ENCODE data around the gene ZDHHC13. TPM values are rescaled to one million over a fixed set of nuclear protein-coding genes. Genes with fewer than 3 reads are reported as not detected.

The ZDHHC13 gene
- total RNA-seq, 1 donor from 2014 or later, result 10.6 TPM

- H3K4me3 ChIP-seq (ENCODE audit: insufficient read depth, low read depth, low read length), result no peak overlapping the region
- H3K36me3 ChIP-seq (ENCODE audit: insufficient read depth, low read length), result no peaks in the 10 kb centered on the region
- H3K4me1 ChIP-seq (ENCODE audit: insufficient read depth, low read length), result no peaks in the 10 kb centered on the region
- H3K9me3 ChIP-seq (ENCODE audit: insufficient read depth, low read depth, low read length), result no peaks in the 10 kb centered on the region
- H3K4me2 ChIP-seq (ENCODE audit: low read length), result no peak overlapping the region
- H3K27me3 ChIP-seq (ENCODE audit: insufficient read depth, low read length), result no peaks in the 10 kb centered on the region
- Mint-ChIP-seq H3K9me3 (ENCODE audit: unreplicated experiment) (no peaks in the 10 kb centered on the region), H3K27me3 (ENCODE audit: low read depth, unreplicated experiment) (no peaks in the 10 kb centered on the region), H3K36me3 (ENCODE audit: low read depth, unreplicated experiment) (no peaks in the 10 kb centered on the region), H3K4me1 (ENCODE audit: low read depth, unreplicated experiment) (no peaks in the 10 kb centered on the region), H3K27ac (ENCODE audit: unreplicated experiment) (no peak overlapping the region), H3K4me3 (ENCODE audit: unreplicated experiment) (no peak overlapping the region)
- no peaks in the 10 kb centered on the region for H4K20me1 ChIP-seq (ENCODE audit: insufficient read depth, low read length)
- FAIRE-seq (no peak), DNase-seq (ENCODE audit: low read depth) (no peak)
- H3K79me2 ChIP-seq (ENCODE audit: insufficient read depth, low read length), result no peaks in the 10 kb centered on the region
- no peak for TF ChIP-seq CTCF (IDR thresholded peaks at IDR 0.05; ENCODE audit: insufficient read depth, low read depth, low read length)
- TF ChIP-seq EZH2 (IDR thresholded peaks at IDR 0.05; ENCODE audit: insufficient read depth, low read length), result no peak
- H2AFZ ChIP-seq (ENCODE audit: low read depth, low read length), result no peak overlapping the region
- H3K9ac ChIP-seq (ENCODE audit: low read length), result no peak overlapping the region
- H3K27ac ChIP-seq (ENCODE audit: low read depth, low read length), result no peak overlapping the region
These were observed 44.7 kb downstream of the ZDHHC13 start for GRCh38 chr11:19161651-19162050.

GRCh38 chr11:19162951-19163505 lies 46.1 kb downstream of the ZDHHC13 start:
- no peaks in the 10 kb centered on the region for H3K4me1 ChIP-seq (ENCODE audit: insufficient read depth, low read length)
- H3K4me3 Mint-ChIP-seq (ENCODE audit: unreplicated experiment), result no peak overlapping the region
- no peaks in the 10 kb centered on the region for H3K36me3 Mint-ChIP-seq (ENCODE audit: low read depth, unreplicated experiment)
- H3K27ac Mint-ChIP-seq (ENCODE audit: unreplicated experiment), result no peak overlapping the region
- H3K79me2 ChIP-seq (ENCODE audit: insufficient read depth, low read length), result no peaks in the 10 kb centered on the region
- no peak overlapping the region for H3K4me2 ChIP-seq (ENCODE audit: low read length)
- no peak for FAIRE-seq
- no peaks in the 10 kb centered on the region for H3K27me3 Mint-ChIP-seq (ENCODE audit: low read depth, unreplicated experiment)
- TF ChIP-seq CTCF (IDR thresholded peaks at IDR 0.05; ENCODE audit: insufficient read depth, low read depth, low read length), result no peak
- no peak for TF ChIP-seq EZH2 (IDR thresholded peaks at IDR 0.05; ENCODE audit: insufficient read depth, low read length)
- H4K20me1 ChIP-seq (ENCODE audit: insufficient read depth, low read length), result no peaks in the 10 kb centered on the region
- no peak for DNase-seq (ENCODE audit: low read depth)
- H3K27me3 ChIP-seq (ENCODE audit: insufficient read depth, low read length), result no peaks in the 10 kb centered on the region
- no peak overlapping the region for H3K27ac ChIP-seq (ENCODE audit: low read depth, low read length)
- H3K36me3 ChIP-seq (ENCODE audit: insufficient read depth, low read length), result no peaks in the 10 kb centered on the region
- no peak overlapping the region for H3K9ac ChIP-seq (ENCODE audit: low read length)
- H3K4me3 ChIP-seq (ENCODE audit: insufficient read depth, low read depth, low read length), result no peak overlapping the region
- H3K9me3 ChIP-seq (ENCODE audit: insufficient read depth, low read depth, low read length), result no peaks in the 10 kb centered on the region
- no peaks in the 10 kb centered on the region for H3K9me3 Mint-ChIP-seq (ENCODE audit: unreplicated experiment)
- no peak overlapping the region for H2AFZ ChIP-seq (ENCODE audit: low read depth, low read length)
- no peaks in the 10 kb centered on the region for H3K4me1 Mint-ChIP-seq (ENCODE audit: low read depth, unreplicated experiment)

GRCh38 chr11:19163617-19164016 lies 46.6 kb downstream of the ZDHHC13 start:
- H3K4me3 ChIP-seq (ENCODE audit: insufficient read depth, low read depth, low read length), result no peak overlapping the region
- no peaks in the 10 kb centered on the region for H3K27me3 ChIP-seq (ENCODE audit: insufficient read depth, low read length)
- H3K4me1 ChIP-seq (ENCODE audit: insufficient read depth, low read length), result no peaks in the 10 kb centered on the region
- H3K79me2 ChIP-seq (ENCODE audit: insufficient read depth, low read length), result no peaks in the 10 kb centered on the region
- H3K4me2 ChIP-seq (ENCODE audit: low read length), result no peak overlapping the region
- H3K4me3 Mint-ChIP-seq (ENCODE audit: unreplicated experiment), result no peak overlapping the region
- TF ChIP-seq CTCF (IDR thresholded peaks at IDR 0.05; ENCODE audit: insufficient read depth, low read depth, low read length) (no peak), EZH2 (IDR thresholded peaks at IDR 0.05; ENCODE audit: insufficient read depth, low read length) (no peak)
- no peaks in the 10 kb centered on the region for H3K9me3 ChIP-seq (ENCODE audit: insufficient read depth, low read depth, low read length)
- no peak for DNase-seq (ENCODE audit: low read depth)
- H3K27ac ChIP-seq (ENCODE audit: low read depth, low read length), result no peak overlapping the region
- no peak overlapping the region for H3K9ac ChIP-seq (ENCODE audit: low read length)
- H3K27me3 Mint-ChIP-seq (ENCODE audit: low read depth, unreplicated experiment), result no peaks in the 10 kb centered on the region
- H3K36me3 Mint-ChIP-seq (ENCODE audit: low read depth, unreplicated experiment), result no peaks in the 10 kb centered on the region
- H3K36me3 ChIP-seq (ENCODE audit: insufficient read depth, low read length), result peaks cover under 1% of the 10 kb centered on the region
- H4K20me1 ChIP-seq (ENCODE audit: insufficient read depth, low read length), result no peaks in the 10 kb centered on the region
- H3K27ac Mint-ChIP-seq (ENCODE audit: unreplicated experiment), result no peak overlapping the region
- no peak overlapping the region for H2AFZ ChIP-seq (ENCODE audit: low read depth, low read length)
- no peaks in the 10 kb centered on the region for H3K4me1 Mint-ChIP-seq (ENCODE audit: low read depth, unreplicated experiment)
- no peaks in the 10 kb centered on the region for H3K9me3 Mint-ChIP-seq (ENCODE audit: unreplicated experiment)
- FAIRE-seq, result no peak
